MCF 10A (cell line): ENCODE measurements around the gene KRTAP6-1. TPM values are rescaled to one million over a fixed set of nuclear protein-coding genes. Genes with fewer than 3 reads are reported as not detected.

Experiments used
- BruUV-seq: library from RNA; stranded (reverse); fragments of 400-500 nt; replicated peaks from 2 replicates; lab custom pipeline; 2021; lab: Mats Ljungman, UMichigan
- CTCF ChIA-PET: fragments of 300-600 bp; sonication (Branson Sonifier 250); formaldehyde crosslinking; extraction: SDS; loops from one replicate; lab custom pipeline; 2021; ENCODE audit warnings: antibody characterized with exemption, inconsistent platforms; lab: Yijun Ruan, JAX
- POLR2A ChIA-PET: fragments of 300-600, 350-650 bp; sonication (Branson Sonifier 250); formaldehyde crosslinking; extraction: SDS; loops from one replicate; lab custom pipeline; 2020; ENCODE audit warnings: antibody characterized with exemption, inconsistent platforms; lab: Yijun Ruan, JAX
- DNase-seq: peaks from one replicate; pipeline ENCODE4 v3.0.0-alpha.2; 2018; ENCODE audit not compliant: unreplicated experiment
- H3K27ac Mint-ChIP-seq: one replicate; pipeline ENCODE4 v1.8.0; 2022; ENCODE audit warnings: mild to moderate bottlenecking, low read depth, mixed read lengths; ENCODE audit not compliant: unreplicated experiment
- H3K27me3 Mint-ChIP-seq: one replicate; pipeline ENCODE4 v1.8.0; 2022; ENCODE audit warnings: mixed read lengths; ENCODE audit not compliant: insufficient read depth, unreplicated experiment
- H3K36me3 Mint-ChIP-seq: one replicate; pipeline ENCODE4 v1.8.0; 2022; ENCODE audit warnings: mild to moderate bottlenecking, moderate library complexity, mixed read lengths; ENCODE audit not compliant: insufficient read depth, unreplicated experiment
- H3K4me1 Mint-ChIP-seq: one replicate; pipeline ENCODE4 v1.8.0; 2022; ENCODE audit warnings: mixed read lengths; ENCODE audit not compliant: insufficient read depth, unreplicated experiment
- H3K4me3 Mint-ChIP-seq: one replicate; pipeline ENCODE4 v1.8.0; 2022; ENCODE audit warnings: mild to moderate bottlenecking, moderate library complexity, mixed read lengths; ENCODE audit not compliant: unreplicated experiment
- H3K9me3 Mint-ChIP-seq: one replicate; pipeline ENCODE4 v1.8.0; 2022; ENCODE audit warnings: mixed read lengths; ENCODE audit not compliant: unreplicated experiment
- CTCF ChIP-seq: fragments of 200-600 bp; IDR thresholded peaks from one replicate; pipeline ENCODE4 v1.8.0; 2022; ENCODE audit warnings: antibody characterized with exemption, mild to moderate bottlenecking; ENCODE audit not compliant: unreplicated experiment
- intact Hi-C: fragments of 100-400 bp; cut with micrococcal nuclease; formaldehyde crosslinking; loops from 2 replicates; pipeline ENCODE4 v1.14.1; 2022
- total RNA-seq: library from RNA; stranded (reverse); gene quantifications from 2 replicates; pipeline ENCODE4 v1.2.3, GENCODE V29; 2022

KRTAP6-1 gene
- total RNA-seq, 1 experiment from 2014 or later = not detected

- BruUV-seq = no TSS peak
- Mint-ChIP-seq H3K27me3 (no peaks in the 10 kb centered on the region), H3K36me3 (peaks cover 6% of the 10 kb centered on the region), H3K4me3 (no peak overlapping the region), H3K4me1 (no peaks in the 10 kb centered on the region), H3K27ac (no peak overlapping the region), H3K9me3 (peaks cover 4% of the 10 kb centered on the region)
- POLR2A ChIA-PET = no interaction called here
- TF ChIP-seq CTCF = no peak
- intact Hi-C loops = no loop called here
- CTCF ChIA-PET = no interaction called here
- peak; percentile 5 for DNase-seq
These were observed 25.0 kb upstream of the KRTAP6-1 start for GRCh38 chr21:30638686-30639085.

DNA sequence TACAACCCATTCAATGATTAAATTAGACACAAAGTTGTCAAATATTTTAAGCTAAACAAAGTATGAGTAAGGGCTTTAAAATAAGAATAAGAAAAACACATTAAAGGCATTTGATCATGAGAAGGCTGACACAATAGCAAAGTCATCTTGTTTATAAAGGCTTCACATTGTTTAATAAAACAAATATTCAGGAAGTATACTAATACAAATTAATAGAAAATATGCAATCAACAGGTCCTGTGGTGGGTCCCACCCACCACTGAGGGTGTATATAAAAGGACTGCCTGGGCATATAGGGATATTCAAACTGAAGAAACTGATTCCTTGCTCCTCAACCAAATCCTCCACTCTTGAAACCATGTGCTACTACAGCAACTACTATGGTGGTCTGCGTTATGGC, 21.2 kb upstream of the KRTAP6-1 start, which contains the start of gene KRTAP20-2:
Gene KRTAP20-2, plus strand, starts transcription at position 301 of the 400 bp plus-strand sequence. Its CDS starts 58 bp downstream, at position 359.
- no peaks in the 10 kb centered on the region for H3K27me3 Mint-ChIP-seq
- intact Hi-C loops = no loop called here
- ChIA-PET POLR2A (no interaction called here), CTCF (no interaction called here)
- no TSS peak for BruUV-seq
- H3K4me3 Mint-ChIP-seq = no peak within 1 kb of the TSS
- no peak within 1 kb of the TSS for H3K27ac Mint-ChIP-seq
- peaks cover 8% of the 10 kb centered on the region for H3K9me3 Mint-ChIP-seq
- no peak for TF ChIP-seq CTCF
- H3K4me1 Mint-ChIP-seq = no peaks in the 10 kb centered on the region
- H3K36me3 Mint-ChIP-seq = peaks cover 6% of the 10 kb centered on the region
- no peak for DNase-seq

- no peak overlapping the region for H3K27ac Mint-ChIP-seq
- intact Hi-C loops = no loop called here
- TF ChIP-seq CTCF = no peak
- no TSS peak for BruUV-seq
- no peaks in the 10 kb centered on the region for H3K36me3 Mint-ChIP-seq
- peak; percentile 4 for DNase-seq
- no peaks in the 10 kb centered on the region for H3K27me3 Mint-ChIP-seq
- ChIA-PET POLR2A (no interaction called here), CTCF (interaction anchor here (0.9 kb wide), 1 partner anchor 210 kb away, joined by 3 read pairs; no protein-coding TSS in a partner anchor)
- H3K4me3 Mint-ChIP-seq = no peak overlapping the region
- peaks cover 15% of the 10 kb centered on the region for H3K9me3 Mint-ChIP-seq
- no peaks in the 10 kb centered on the region for H3K4me1 Mint-ChIP-seq
These were observed 15.5 kb upstream of the KRTAP6-1 start for GRCh38 chr21:30629200-30629599.

- DNase-seq = no peak
- H3K27me3 Mint-ChIP-seq = no peaks in the 10 kb centered on the region
- BruUV-seq = no TSS peak
- TF ChIP-seq CTCF = no peak
- no peak overlapping the region for H3K4me3 Mint-ChIP-seq
- POLR2A ChIA-PET = interaction anchor here (0.7 kb wide), 2 partner anchors 47 to 1100 kb away, joined by 3 to 4 read pairs; no protein-coding TSS in a partner anchor
- intact Hi-C loops = no loop called here
- H3K9me3 Mint-ChIP-seq = peaks cover 15% of the 10 kb centered on the region
- no peaks in the 10 kb centered on the region for H3K36me3 Mint-ChIP-seq
- H3K4me1 Mint-ChIP-seq = no peaks in the 10 kb centered on the region
- H3K27ac Mint-ChIP-seq = no peak overlapping the region
- CTCF ChIA-PET = interaction anchor here (0.9 kb wide), 1 partner anchor 211 kb away, joined by 3 read pairs; no protein-coding TSS in a partner anchor
These were observed 14.4 kb upstream of the KRTAP6-1 start for GRCh38 chr21:30628109-30628508.
